NCI-H187 treated with DMSO at 0.1 percent for 48 hours (cell line): ENCODE results near the gene ZNF280A.

Experiments used
- DNase-seq: peaks from one replicate; lab custom pipeline; 2025; lab: John Stamatoyannopoulos, UW

Gene ZNF280A, protein sequence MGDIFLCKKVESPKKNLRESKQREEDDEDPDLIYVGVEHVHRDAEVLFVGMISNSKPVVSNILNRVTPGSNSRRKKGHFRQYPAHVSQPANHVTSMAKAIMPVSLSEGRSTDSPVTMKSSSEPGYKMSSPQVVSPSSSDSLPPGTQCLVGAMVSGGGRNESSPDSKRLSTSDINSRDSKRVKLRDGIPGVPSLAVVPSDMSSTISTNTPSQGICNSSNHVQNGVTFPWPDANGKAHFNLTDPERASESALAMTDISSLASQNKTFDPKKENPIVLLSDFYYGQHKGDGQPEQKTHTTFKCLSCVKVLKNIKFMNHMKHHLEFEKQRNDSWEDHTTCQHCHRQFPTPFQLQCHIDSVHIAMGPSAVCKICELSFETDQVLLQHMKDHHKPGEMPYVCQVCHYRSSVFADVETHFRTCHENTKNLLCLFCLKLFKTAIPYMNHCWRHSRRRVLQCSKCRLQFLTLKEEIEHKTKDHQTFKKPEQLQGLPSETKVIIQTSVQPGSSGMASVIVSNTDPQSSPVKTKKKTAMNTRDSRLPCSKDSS

DNA sequence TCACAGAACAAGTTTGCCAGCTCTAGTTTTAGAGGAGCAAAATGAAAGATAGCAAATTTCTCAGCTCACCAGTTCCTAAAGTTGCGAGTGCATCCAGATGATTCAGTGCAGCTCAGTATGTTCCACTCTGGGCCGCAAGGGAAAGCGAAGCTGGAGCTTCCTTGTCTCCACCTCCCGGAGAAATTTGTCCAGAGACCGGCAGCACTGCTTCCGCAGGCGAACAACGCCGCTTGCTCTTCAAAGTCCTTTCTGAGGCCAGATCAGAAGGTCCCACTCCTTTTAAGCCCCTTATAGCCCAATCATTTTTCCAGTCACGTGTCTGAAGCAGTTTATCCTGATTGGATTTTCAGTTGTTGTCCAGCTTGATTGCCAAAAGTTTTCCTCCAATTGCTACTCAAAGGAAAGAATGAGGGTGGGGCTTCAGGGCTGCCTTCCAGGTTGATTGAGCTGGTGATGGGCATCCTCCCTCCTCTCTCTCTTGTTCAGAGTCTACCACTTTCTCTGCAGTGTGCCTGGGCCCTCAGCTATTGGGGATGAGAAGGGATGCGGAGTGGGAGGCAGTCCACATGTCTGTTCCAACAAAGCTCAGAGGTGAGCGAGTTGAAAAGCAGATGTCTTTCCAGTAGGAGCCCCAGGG lies at the start of gene ZNF280A:
Gene ZNF280A, minus strand, starts transcription at position 251 of the 637 bp plus-strand sequence. CDS start 4,640 bp downstream, outside the sequence.
- DNase-seq, result no peak

DNA sequence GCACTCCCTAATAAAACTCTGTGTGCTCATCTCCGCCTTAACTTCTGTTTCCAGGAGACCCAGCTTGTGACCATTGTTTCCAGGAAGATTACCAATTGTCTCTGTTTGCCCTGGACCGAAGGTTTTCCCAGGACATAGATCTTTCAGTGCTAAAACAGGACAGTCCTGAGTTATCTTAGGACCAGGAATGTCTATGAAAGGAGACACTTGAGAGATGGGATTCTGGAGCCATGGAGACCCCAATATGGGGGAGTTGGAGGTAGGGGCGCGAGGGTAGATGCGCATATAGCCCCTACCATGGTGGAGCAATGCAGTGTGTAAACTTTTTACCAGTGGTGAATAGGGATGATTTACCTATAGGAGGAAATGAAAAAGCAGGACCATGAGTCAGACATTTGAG lies 49.1 kb upstream of the ZNF280A start:
- no peak for DNase-seq

GRCh38 chr22:22565981-22566380 lies 45.9 kb upstream of the ZNF280A start:
- DNase-seq, result no peak

DNA sequence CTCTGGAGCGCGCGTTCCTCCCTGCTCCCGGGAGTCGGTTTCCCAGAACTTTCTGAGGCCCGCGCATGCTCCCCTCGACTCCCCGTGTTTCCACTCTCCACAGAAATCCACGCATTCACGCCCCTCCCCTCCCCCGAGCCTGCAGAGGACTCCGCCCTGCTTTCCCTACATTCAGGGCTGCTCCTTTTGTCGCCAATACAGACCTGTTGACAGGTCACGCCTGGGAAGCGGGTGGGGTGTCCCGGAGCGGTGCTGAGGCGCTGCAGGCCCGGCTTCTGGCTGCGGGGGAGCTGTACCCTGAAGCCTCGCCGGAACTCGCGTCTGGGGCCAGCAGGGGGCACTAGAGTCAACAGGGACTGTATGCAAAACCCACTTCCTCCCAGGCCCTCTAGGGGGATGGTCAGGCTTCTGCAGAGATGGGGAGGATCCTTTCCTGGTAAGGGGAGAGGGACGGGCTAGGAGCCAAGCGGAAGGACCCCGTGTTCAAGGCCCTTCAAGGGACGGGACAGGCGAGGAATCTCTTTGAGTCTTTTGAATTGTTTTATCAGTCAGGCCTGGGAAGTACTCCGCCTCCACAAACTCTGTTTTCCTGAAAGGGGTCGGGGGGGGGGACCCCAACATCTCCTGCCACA lies 39.0 kb upstream of the ZNF280A start, which contains the start of gene PRAME:
Gene PRAME, minus strand, starts transcription at position 294 of the 632 bp plus-strand sequence. CDS start 2,433 bp downstream, outside the sequence.
- peak; percentile 7 for DNase-seq

DNA sequence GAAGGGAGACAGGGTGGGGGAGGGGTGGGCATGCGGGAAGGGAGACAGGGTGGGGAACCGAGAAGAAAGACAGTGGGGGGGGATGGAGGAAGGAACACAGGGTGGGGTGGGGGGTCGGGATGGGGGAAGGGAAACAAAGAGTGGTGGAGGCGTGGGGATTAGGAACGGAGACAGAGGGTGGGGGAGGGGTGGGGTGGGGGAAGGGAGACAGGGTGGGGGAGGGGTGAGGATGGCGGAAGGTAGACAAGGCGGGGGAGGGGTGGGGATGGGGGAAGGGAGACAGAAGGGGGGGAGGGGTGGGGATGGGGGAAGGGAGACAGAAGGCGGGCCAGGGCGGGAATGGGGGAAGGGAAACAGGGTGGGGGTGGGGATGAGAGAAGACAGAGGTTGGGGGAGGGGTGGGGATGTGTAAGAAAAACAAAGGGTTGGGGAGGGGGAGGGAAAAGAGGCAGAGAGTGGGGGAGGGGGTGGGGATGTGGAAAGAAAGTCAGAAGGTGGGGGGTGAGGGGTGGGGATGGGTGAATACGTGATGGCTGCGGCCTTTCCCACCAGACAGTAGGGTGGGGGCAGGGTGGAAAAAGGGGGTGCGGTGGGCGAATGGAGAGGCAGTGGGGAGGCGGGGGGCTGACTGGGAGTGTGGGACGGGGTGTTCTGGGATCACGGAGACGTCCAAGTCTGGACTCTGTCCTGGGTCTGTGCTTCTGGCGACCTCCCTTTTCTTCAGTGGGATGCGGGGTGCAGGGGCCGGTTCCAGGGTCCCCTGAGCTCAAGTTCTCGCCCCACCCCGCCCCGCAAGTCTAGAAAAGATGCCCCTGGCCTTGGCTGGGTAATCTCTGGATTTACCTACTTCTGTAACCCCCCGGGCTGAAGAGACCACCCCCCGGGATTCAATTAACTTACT lies 38.3 kb upstream of the ZNF280A start:
- DNase-seq, result no peak

DNA sequence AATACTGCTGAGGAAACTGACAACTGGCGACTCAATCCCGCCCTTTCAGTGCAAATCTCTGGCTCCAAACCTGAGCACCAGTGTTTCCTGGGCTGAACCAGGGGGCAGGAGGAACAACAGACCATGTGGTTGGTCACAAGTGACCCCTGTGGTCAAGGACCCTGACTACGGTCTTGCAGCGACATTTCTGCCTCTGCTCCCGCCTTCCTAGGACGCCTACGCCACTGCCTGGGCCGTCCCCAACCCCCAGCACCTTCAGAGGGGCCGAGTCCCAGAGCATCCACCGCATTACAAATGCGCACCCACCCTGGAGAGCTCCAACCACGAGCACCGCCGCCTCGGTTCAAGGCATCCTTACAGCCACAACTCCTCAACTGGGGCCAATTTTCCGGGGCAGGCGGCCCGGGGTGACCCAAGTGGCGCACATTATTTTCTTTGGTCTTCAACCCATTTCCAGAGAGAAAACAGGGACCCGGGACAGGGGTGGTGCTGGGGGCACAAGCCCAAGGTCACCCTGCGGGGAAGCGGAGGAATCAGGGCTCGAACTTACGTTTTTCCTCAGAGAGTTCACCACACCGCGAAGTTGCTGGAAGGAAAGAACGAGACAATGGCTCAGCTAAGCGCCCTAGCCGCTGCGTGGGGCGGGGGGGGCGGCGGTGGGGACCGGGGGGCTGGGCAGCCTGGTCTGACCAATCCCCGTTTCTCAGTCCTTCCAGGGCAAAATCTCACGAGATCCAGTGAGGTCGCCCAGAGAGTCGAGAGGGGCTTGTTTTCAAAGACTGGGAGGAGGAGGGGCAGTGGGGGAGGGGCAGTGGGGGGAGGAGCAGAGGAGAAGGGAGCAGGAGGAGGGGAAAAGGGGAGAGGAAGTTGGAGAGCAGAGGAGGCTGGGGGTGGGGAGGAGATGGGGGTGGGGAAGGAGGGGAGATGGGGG lies 37.2 kb upstream of the ZNF280A start:
- no peak for DNase-seq

GRCh38 chr22:22556578-22556977 lies 36.5 kb upstream of the ZNF280A start:
- no peak for DNase-seq

DNA sequence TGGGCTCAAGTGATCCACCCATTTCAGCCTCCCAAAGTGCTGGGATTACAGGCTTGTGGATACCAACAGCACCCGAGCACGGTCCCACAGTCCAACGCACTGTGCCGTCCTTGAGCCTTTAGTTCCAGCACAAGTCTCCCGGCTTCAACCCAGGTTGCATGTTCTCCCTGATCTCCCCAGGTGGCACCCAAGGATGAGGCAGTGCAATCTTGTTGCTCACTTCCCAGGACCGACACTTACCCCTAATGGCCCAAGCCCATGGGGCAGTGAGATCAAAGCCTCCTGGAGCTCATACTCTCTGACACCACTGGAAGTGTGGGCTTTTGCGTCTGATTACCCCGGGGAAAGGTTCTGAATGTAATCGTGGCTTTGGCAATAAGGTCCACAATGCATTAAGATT lies 35.5 kb upstream of the ZNF280A start:
- DNase-seq, result no peak

DNA sequence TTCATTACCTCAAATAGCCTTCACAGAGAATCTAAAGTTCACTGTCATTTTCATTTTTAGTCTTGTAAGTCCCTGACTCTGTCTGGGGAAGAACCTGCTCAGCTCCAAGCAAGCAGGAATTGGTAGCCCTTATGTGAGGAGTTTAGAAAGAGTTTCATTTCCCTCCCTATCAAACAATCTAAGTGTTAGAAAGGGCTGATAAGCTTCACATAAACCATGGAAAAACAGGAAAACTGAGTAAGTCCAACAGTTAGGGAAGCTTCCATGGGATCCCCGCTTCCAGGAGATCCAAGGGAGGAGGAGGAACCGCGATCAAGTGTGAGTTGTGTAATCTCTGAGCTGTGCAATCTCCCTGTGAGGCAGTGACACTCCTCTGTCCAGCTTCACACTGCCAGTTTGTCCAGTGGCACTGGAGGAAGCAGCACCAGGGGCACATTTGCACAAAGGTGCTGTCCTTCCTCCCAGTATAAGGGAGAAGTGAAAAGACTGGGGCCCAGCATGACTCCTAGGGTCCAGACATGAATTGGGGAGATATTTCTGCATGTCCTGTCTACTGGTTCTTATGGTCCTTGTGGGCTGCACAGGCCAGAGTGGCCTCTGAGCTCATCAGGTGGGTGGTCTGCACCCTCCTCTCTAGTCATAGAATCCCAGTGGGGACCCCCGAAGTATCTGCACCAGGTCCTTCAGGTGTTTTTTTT lies 34.7 kb upstream of the ZNF280A start:
- no peak for DNase-seq

- no peak for DNase-seq
Observed at GRCh38 chr22:22553735-22554586, 33.9 kb upstream of the ZNF280A start.

DNA sequence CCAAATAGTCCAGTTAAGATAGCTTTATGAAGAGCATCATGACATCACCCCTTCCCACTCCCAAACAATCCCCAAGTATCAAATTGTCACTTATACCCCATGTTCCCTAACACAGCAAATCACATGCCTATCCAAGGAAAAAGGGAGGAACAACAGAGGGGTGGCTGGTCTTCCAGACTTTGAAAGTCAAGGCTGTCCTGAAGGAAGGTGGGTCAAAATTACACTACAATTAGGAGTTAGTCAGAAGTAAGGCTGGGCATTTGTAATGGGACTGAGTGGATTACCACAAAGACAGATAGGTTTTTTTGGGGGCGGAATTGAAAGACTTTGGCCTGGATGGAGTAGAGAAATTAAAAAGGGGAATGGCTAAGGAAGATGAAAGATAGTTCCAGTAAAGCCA lies 33.1 kb upstream of the ZNF280A start:
- DNase-seq, result no peak

DNA sequence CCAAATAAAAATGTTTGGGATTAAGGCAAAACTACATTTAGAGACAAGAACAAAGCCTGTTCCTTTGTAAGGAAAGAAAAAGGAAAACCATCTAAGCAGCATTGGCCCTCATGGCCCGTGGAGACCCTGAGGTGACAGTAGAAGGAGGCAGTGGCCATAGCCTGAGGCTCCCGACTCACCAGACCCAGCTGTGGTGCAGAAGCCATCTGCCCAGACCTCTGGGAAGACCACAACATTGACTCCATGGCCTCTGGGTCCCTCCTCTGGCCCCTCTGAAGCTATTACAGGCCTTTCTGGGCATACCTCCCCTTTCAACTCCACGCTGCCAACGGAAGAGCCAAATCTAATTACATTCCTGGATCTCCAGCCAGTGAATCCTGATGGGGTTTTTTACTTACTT lies 32.6 kb upstream of the ZNF280A start:
- DNase-seq, result no peak

DNA sequence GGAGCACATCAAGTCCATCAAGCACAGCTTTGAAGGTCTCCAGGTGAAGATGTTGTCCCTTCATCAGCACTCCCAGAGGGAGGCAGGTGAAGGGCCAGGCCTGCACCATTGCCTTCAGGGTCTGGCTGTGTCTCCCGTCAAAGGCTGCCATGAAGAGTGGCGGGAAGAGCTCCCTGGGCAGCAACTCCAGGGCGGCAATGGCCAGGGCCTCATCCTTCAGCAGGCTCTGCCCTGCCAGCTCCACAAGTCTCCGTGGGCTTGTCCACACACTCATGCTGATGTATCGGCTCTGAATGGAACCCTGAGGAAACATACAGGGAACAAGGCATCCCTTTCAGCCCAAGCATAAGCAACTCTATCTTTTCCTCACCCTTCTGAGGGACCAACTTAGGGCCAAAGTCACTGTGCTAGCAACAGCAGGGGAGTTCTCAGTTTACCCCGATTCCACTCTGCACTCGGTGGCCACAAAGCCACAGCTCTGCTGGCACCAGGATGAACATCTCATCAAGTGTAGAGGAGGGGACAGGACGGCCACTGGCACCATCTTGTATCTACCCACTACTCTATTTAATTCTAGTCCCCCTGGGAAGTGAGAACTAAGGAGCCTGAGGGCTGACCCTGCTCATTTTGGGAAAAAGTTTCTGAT lies 30.8 kb upstream of the ZNF280A start:
- DNase-seq, result no peak

GRCh38 chr22:22548910-22549309 lies 28.8 kb upstream of the ZNF280A start:
- DNase-seq, result no peak

DNA sequence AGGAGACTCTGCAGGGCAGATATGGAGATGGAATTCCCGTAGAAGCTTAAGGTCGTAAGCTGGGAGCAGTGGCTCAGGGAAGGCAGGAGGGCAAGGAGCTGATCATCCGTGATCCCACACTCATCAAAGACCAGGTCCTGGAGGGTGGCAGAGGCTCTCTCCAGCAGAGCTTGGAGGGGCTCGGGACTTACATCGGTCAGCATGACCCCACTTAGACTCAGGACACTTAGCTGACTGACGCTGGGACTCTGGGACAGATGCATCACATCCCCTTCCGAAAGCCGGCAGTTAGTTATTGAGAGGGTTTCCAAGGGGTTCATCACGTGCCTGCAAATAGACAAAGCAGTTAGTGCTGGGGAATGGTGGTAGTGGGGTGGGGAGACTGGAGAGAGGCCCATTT lies 28.2 kb upstream of the ZNF280A start:
- DNase-seq, result no peak

DNA sequence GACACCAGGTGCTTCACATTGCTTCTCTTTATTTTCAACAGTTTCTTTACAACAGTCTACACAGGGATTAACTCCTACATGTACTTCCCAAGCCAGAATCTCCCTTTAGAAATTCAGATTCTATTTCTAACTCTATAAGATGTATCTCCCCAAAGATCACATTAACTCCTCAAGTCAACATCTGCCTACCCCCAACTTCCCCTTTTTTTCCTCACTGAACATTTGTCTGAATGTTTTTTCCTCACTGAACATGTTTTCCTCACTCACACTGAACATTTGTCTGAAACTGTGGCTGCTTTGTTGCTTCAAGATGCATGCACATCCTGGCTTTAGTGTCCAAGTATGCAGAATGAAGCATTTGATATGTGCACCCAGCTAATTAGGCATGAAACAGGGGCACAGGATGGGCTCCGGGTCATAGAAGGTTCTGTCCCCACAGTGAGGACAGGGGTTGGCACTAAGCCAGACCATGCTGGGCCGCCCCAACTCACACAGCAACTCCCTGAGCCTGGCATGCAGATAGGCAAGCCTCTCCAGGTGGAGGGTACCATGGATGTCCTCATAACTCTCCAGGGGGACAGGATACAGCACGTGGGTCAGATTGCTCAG lies 27.7 kb upstream of the ZNF280A start:
- no peak for DNase-seq

DNA sequence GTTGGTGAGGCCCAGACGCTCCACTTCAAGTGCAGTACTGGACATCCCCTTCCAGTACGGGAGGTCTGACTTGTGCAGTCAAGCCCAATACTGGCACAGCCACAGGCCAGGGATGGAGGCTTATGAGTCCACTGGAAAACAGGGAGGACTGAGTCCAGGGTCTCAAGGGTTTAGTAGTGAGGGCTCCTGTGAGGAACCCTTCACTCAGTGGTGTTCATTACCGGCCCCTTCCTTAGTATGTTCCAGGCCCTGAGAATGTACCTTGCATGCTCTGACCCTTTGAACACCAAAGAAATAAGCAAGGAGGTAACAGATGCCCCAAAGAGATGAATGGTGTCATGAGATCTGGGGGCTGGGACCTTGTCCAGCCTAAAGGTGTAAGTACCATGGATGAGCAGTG lies 27.2 kb upstream of the ZNF280A start:
- DNase-seq, result no peak

DNA sequence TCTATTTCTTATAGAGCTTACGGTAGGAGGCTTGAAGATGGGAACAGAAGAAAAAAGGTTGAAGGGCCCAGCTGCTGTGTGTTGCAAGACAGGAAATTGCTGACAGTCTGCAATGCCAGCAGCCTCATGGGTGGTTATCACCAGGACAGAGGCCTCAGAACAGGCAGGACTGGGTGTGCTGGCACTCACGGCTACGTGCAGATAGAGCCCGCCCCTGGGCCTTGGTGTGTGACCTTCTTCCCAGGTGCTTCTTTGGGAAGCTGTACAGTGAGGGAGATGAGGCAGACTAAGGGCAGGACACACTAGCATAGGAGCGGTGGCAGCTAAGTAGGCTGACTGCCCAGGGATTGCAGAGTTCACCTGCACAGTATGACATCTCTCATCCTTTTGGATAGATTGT lies 26.4 kb upstream of the ZNF280A start:
- DNase-seq, result no peak
